ENCODE data around the gene NR3C1. TPM values are rescaled to one million over a fixed set of nuclear protein-coding genes. Genes with fewer than 3 reads are reported as not detected.
A peak's percentile ranks its signal among the peaks of the same experiment; 100 is the strongest.

NR3C1 gene
- polyA plus RNA-seq (ENCODE audit: insufficient read length in 4 of 4): 10 to 100 TPM; 30.6 to 86.8 (median 42.2) TPM

GRCh38 chr5:143403593-143404415 is at the start of gene NR3C1:
Gene NR3C1 (minus strand): TSS chr5:143403686. CDS start chr5:143400839, 2,847 bp downstream.
- peak in 3 of 4 donors; percentile 47 to 73 (median 65) for DNase-seq (ENCODE audit: low read depth in 4 of 4, low spot score in 3 of 4)

- no peak for DNase-seq (ENCODE audit: low read depth in 4 of 4, low spot score in 3 of 4)
Observed at GRCh38 chr5:143449772-143450171, 46.3 kb upstream of the NR3C1 start.

- no peak for DNase-seq (ENCODE audit: low read depth in 4 of 4, low spot score in 3 of 4)
Observed at GRCh38 chr5:143448518-143448917, 45.0 kb upstream of the NR3C1 start.

- DNase-seq (ENCODE audit: low read depth in 4 of 4, low spot score in 3 of 4): no peak
Observed at GRCh38 chr5:143447983-143448382, 44.5 kb upstream of the NR3C1 start.

- DNase-seq (ENCODE audit: low read depth in 4 of 4, low spot score in 3 of 4): no peak
Observed at GRCh38 chr5:143446535-143447226, 43.2 kb upstream of the NR3C1 start.

- no peak for DNase-seq (ENCODE audit: low read depth in 4 of 4, low spot score in 3 of 4)
Observed at GRCh38 chr5:143445776-143446175, 42.3 kb upstream of the NR3C1 start.

- no peak for DNase-seq (ENCODE audit: low read depth in 4 of 4, low spot score in 3 of 4)
Observed at GRCh38 chr5:143443330-143443729, 39.8 kb upstream of the NR3C1 start.

GRCh38 chr5:143442385-143442784 is 38.9 kb upstream of the NR3C1 start:
- no peak for DNase-seq (ENCODE audit: low read depth in 4 of 4, low spot score in 3 of 4)

GRCh38 chr5:143440448-143441115 is 37.1 kb upstream of the NR3C1 start:
- peak in 1 of 4 donors; percentile 11 for DNase-seq (ENCODE audit: low read depth in 4 of 4, low spot score in 3 of 4)

GRCh38 chr5:143437666-143438273 is 34.3 kb upstream of the NR3C1 start:
- DNase-seq (ENCODE audit: low read depth in 4 of 4, low spot score in 3 of 4): no peak

- DNase-seq (ENCODE audit: low read depth in 4 of 4, low spot score in 3 of 4): no peak
Observed at GRCh38 chr5:143436871-143437270, 33.4 kb upstream of the NR3C1 start.

- DNase-seq (ENCODE audit: low read depth in 4 of 4, low spot score in 3 of 4): no peak
Observed at GRCh38 chr5:143435210-143435657, 31.7 kb upstream of the NR3C1 start.

- DNase-seq (ENCODE audit: low read depth in 4 of 4, low spot score in 3 of 4): no peak
Observed at GRCh38 chr5:143434261-143435209, 31.0 kb upstream of the NR3C1 start.

GRCh38 chr5:143433670-143434069 is 30.2 kb upstream of the NR3C1 start:
- DNase-seq (ENCODE audit: low read depth in 4 of 4, low spot score in 3 of 4): no peak

- DNase-seq (ENCODE audit: low read depth in 4 of 4, low spot score in 3 of 4): no peak
Observed at GRCh38 chr5:143432658-143433239, 29.3 kb upstream of the NR3C1 start.

- DNase-seq (ENCODE audit: low read depth in 4 of 4, low spot score in 3 of 4): no peak
Observed at GRCh38 chr5:143431789-143432188, 28.3 kb upstream of the NR3C1 start.

- no peak for DNase-seq (ENCODE audit: low read depth in 4 of 4, low spot score in 3 of 4)
Observed at GRCh38 chr5:143428738-143429420, 25.4 kb upstream of the NR3C1 start.

- no peak for DNase-seq (ENCODE audit: low read depth in 4 of 4, low spot score in 3 of 4)
Observed at GRCh38 chr5:143428155-143428554, 24.7 kb upstream of the NR3C1 start.
